RCC 7860 (cell line): Measurements from ENCODE around the gene TNNT3.
"Not testable (repeated sequence)": the region's sequence is repeated elsewhere in the genome, so short reads cannot be mapped to it uniquely, and the experiment has no call there.

Source experiments
- DNase-seq: peaks from one replicate; pipeline ENCODE4 v3.0.0-alpha.2; 2015; ENCODE audit warnings: low spot score
- FAIRE-seq: peaks from 2 replicates; lab custom pipeline; 2012; peaks lifted over from hg19 to GRCh38; lab: Jason Lieb, UNC

Gene TNNT3

GRCh38 chr11:1919391-1920127 lies at the start of gene TNNT3:
Gene TNNT3 (plus strand): TSS chr11:1919703. CDS start chr11:1922875, 3,172 bp downstream.
- FAIRE-seq (no peak), DNase-seq (no peak)

- no peak for FAIRE-seq
- no peak for DNase-seq
Observed at GRCh38 chr11:1870326-1870696, 49.2 kb upstream of the TNNT3 start.

DNA sequence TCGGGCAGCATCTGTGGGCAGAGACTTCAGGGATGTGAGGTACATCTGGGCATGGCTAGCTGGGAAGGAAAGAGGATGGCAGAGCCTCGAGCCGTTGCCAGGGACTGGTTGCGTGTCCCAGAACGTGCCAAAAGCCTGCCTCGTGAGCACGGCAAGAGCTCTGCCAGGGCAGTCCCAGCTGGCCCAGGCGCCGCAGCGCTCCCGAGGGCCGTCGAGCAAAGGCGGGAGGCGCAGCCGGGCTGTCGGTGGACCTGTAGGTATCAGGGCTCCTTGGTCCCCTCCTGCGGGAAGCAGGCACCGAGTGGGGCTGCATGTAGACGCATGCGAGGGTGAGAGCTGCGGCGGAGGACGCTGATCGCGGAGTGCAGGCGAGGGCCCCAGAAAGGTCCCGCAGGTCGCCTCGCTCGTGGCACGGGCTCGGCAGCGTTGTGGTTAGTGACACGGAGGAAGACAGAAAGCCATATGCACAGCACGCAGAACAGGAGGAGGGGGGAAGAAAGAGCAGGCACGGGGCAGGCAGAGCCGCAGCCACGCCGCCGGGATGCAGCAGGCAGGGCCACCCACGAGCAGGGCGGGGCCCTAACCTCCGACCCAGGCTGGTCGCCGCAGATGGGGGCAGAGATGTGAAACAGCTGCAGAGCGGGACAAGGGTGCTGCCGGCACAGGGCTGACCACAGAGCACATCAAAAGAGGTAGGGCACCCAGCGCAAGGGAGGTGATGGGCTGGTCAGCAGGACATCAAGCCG lies 48.6 kb upstream of the TNNT3 start:
- FAIRE-seq = no peak
- DNase-seq = no peak

DNA sequence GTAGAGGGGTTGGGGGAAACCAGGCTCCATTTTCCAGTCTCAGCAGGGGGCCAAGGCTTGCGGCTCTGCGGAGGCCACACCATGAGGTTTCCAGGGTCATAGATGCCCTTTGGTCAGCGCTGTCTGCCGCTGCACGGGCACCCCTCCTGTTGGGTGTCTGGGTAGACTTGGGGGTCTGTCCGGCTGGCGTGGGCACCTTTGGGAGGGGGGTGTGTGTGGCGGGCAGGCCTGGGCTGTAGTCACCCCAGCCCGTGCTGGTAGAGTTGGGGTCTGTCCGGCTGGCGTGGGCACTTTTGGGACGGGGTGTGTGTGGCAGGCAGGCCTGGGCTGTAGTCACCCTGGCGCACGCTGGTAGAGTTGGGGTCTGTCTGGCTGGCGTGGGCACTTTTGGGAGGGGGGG lies 48.0 kb upstream of the TNNT3 start:
- no peak for FAIRE-seq

GRCh38 chr11:1872267-1872985 lies 47.1 kb upstream of the TNNT3 start:
- no peak for FAIRE-seq
- DNase-seq = no peak

More for the DNA sequence above, 48.0 kb upstream of the TNNT3 start:
- DNase-seq = no peak

DNA sequence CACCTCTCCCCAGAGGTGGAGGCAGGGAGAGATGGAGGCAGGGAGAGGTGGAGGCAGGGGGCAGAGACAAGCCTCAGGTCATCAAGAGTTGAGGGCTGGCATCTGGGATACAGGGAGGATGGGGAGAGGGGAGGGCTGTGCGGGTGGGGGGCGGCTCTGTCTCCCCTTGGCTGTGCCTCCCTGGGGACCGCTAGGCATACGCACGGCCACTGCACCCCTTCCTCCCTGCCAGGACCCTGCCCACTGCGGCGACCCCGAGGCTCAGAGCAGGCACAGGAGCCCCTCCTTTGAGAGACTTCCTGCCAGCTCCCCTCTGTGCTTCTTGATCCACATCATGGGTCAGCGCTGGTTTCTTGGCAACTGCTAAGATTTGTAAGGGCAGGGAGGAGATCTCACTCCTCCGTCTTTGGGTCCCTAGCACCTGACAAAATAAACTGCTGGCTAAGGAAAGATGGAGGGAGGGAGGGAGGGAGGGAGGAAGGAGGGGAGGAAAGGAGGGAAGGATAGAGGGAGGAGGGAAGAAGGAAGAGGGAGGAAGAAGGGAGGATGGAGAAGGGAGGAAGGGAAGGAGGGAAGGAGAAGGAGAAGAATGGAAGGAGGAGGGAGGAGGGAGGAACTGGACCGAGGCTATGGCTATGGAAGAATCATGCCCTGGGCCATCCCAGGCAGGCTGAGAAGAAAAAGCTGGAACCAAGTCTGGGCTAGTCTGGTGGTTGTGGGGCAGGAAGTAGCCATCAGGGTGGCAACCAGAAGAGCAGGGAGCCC lies 46.3 kb upstream of the TNNT3 start:
- DNase-seq (peak; percentile 29), FAIRE-seq (no peak)

DNA sequence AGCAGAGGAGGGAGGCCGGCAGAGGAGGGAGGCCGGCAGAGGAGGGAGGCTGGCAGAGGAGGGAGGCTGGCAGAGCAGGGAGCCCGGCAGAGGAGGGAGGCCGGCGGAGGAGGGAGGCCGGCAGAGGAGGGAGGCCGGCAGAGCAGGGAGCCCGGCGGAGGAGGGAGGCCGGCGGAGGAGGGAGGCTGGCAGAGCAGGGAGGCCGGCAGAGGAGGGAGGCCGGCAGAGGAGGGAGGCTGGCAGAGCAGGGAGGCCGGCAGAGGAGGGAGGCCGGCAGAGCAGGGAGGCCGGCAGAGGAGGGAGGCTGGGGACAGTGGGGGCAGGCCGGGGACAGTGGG lies 45.7 kb upstream of the TNNT3 start:
- not testable (repeated sequence) for FAIRE-seq, DNase-seq

DNA sequence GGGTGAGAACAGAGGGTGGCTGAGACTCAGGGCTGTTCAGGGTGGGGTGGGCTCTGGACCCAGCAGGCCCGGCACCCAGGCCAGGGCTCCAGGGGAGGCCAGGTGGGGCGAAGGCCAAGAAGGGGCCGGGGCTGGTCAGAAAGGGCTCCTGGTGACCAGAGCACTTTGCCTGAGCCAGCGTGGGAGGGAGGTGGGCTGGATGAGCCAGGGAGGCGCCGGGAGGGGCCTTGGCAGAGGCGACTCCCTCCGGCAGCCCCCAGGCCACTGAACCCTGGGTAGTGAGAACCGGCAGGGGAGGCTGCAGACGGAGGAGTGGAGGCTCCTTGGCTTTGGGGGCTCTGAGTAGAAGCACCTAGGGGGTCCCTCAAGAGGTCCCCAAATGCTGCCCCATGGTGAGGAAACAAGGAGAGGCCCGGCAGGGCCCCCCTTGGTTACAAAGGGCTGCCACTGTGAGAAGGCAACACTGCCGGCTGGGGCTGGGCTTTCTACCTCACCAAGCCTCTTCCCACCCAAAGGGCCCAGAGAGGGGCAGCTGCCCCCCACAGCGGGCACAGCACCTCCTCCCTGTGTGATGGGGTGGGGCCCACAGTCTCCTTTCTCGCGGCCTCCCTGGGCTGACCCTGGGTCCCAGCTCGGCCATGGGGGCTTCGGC lies 44.9 kb upstream of the TNNT3 start:
- FAIRE-seq = not testable (repeated sequence)

GRCh38 chr11:1875093-1875850 lies 44.2 kb upstream of the TNNT3 start:
- no peak for DNase-seq
- FAIRE-seq = no peak

More for the DNA sequence above, 44.9 kb upstream of the TNNT3 start:
- not testable (repeated sequence) for DNase-seq

DNA sequence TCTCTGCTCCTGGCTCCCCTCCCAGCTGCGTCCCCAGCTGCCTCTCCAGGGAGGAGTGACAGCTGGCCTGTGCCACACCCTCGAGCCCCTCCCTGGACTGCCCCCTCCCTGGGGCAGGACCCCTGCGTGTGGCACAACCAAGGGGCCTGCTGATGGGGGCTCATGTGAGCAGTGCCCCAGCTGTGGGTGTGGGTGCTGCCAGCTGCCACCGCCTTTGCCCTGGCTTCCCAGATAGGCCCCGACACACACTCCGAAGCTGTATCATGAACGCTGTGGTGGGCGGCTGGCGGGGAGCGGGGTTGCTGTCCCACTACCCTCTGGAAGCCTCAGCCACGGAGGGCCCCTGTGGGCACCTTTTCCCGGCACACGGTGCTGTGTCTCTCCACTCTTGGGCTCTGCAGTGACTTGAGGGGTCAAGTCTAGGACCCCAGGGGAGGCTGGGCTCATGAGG lies 43.6 kb upstream of the TNNT3 start:
- FAIRE-seq, DNase-seq: not testable (repeated sequence)

DNA sequence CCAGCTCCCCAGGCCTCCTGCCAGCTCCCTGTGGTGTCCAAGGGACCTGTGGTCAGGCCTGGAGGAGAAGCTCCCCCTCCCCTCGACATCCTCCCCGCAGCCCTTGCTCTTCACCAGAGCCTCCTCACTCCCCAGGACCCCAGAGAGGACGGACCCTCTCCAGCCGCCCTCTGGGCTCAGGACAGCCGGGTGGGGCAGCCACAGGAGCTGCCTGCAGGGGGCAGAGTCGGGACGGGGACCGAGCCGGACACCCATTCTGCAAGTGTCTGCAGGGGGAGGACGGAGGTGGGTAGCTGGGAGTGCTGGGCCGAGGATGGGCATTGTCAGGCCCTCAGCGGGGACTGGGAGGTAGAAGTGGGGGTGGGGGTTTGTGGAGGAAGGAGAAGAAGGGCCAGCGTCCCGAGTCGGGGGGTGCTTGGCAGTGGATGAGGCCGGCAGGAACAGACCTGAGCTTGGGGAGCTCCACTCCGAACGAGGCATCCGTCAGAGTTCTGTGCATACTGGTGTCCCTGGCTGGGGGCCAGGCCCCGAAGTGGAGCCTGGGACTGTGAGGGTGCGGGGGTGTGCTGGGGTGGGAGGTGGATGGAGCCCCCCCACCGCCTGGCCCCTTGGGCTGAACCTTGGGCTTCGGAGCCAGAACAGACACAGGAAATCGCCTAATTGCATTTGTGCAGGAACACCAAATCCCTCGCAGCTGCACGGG lies 43.0 kb upstream of the TNNT3 start:
- FAIRE-seq = no peak
- DNase-seq = no peak

DNA sequence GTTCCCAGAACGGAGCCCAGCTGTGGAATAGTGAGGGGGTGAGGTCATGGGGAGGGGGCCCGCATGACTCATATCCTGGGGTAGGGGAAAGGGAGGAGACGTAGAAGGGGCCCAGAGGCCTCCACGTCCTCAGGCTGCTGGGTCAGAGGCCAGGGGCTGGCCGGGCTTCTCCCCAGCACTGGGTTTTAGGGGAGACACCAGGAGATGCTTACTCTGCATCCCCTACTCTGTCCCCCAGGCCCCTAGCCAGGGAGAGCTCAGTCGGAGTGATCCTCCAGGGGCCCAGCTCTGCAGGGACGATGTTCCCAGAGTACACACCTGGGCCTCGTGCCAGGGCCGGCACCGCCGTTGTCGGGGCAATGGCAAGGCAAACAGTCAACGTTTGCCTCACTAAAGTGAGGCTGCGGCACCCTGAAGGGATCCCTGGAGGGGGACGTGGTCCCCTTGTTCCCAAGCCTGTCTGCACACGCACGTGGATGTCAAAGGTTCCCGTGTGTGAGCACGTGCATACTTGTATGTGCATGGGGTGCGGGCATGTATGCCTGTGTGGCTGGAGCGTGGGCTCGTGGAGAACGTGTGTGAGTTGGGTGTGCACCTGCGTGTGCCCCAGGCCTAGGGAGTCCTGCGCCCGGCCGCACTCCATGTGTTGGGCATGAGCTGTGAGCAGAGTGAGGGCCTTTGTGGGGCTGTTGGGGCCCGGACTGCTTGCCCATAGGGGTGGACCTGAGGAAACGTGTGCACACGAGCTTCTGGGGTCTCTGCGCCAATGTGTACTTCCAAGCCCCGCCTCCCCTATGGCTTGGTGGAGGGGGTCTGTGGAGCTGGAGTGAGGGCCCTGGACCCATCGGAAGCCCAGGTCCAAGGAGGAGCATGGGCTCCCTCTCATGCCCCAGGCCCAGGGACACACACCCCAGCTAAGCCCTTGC lies 42.0 kb upstream of the TNNT3 start:
- no peak for FAIRE-seq
- no peak for DNase-seq

- FAIRE-seq = no peak
Observed at GRCh38 chr11:1878137-1879031, 41.1 kb upstream of the TNNT3 start.

GRCh38 chr11:1879342-1879940 lies 40.1 kb upstream of the TNNT3 start:
- DNase-seq (no peak), FAIRE-seq (no peak)

More at GRCh38 chr11:1878137-1879031, 41.1 kb upstream of the TNNT3 start:
- no peak for DNase-seq

DNA sequence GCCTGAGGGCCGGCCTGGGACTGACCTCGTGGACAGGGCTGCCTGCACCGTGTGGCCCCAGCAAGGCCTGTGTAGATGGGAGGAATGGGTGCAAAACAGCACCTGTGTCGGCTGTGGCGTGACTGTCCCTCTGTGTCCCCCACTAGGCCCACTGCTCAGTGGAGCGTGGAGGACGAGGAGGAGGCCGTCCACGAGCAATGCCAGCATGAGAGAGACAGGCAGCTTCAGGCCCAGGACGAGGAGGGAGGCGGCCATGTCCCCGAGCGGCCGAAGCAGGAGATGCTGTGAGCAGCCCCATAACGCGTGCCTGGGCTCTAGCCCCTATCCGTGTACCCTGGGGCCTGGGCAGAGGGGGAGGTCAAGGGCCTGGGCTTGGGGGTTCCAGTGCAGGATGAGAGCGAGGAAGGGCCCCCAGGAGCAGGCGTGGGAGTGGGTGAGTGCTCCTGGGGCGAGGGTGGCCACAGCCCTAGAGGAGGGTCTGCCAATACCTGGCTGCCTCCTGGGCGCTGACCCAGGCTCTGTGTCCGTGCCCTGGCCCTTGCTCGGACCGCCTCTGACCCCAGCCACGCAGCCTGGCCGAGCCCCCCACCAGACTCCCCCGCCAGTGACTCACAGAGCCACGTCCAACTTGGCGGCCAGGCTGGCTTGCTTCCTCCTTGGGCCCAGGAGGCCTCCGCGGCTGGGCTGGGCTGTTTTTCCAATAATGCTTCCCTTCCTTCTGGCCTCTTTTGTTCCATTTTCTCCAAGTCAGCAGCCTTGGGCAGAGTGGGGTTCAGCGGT lies 39.4 kb upstream of the TNNT3 start:
- DNase-seq (no peak), FAIRE-seq (no peak)
